ENCODE measurements around the gene DENND10.

GRCh38 chr10:119136084-119136483 lies 32.2 kb downstream of the DENND10 start:
- TF ChIP-seq CTCF (IDR thresholded peaks at IDR 0.05) (no peak), POLR2A (IDR thresholded peaks at IDR 0.05) (no peak)

Measured in lower leg skin (tissue), 3 donors.